Endothelial cell of umbilical vein (primary cell): Measurements from ENCODE around the gene MAN2A1. TPM values are rescaled to one million over a fixed set of nuclear protein-coding genes. Genes with fewer than 3 reads are reported as not detected.

Experiments used
- BruUV-seq: library from RNA; stranded (reverse); fragments of 400-500 nt; replicated peaks from 2 replicates; lab custom pipeline; 2021; lab: Mats Ljungman, UMichigan
- CTCF ChIA-PET: fragments of 300-600, 350-600 bp; sonication (Branson Sonifier 250); formaldehyde crosslinking; loops from one replicate; lab custom pipeline; 2021; ENCODE audit warnings: antibody characterized with exemption, inconsistent platforms; lab: Charles Lee
- POLR2A ChIA-PET: fragments of 300-600, 350-600 bp; sonication (Branson Sonifier 250); formaldehyde crosslinking; loops from one replicate; lab custom pipeline; 2021; ENCODE audit warnings: antibody characterized with exemption, inconsistent platforms; lab: Charles Lee
- DNase-seq: peaks from one replicate; pipeline ENCODE4 v3.0.0-alpha.2; 2011; ENCODE audit warnings: low read depth, low spot score
- FAIRE-seq: peaks from 2 replicates; lab custom pipeline; 2011; peaks lifted over from hg19 to GRCh38; lab: Jason Lieb, UNC
- H2AFZ ChIP-seq: 2 replicates; pipeline ENCODE4 v1.6.0; 2012; ENCODE audit warnings: low read depth, low read length, control low read depth, inconsistent platforms
- H3K27ac ChIP-seq: 2 replicates; pipeline ENCODE4 v1.5.1; 2011; ENCODE audit warnings: low read depth, mild to moderate bottlenecking, control low read depth, low read length, moderate library complexity; ENCODE audit not compliant: insufficient read depth
- H3K27me3 ChIP-seq, 2 experiments: 2 replicates each; pipeline versions ENCODE4 v1.6.0 to v1.6.1; 2011; ENCODE audit warnings: low read length in 2 of 2, mixed read lengths in 1 of 2; ENCODE audit not compliant: control insufficient read depth in 2 of 2, insufficient read depth in 2 of 2
- H3K36me3 ChIP-seq, 2 experiments: 2 replicates in 1 of 2; 3 replicates in 1 of 2; pipeline ENCODE4 v1.5.1; 2011; ENCODE audit warnings: low read length in 2 of 2, mild to moderate bottlenecking in 1 of 2, moderate library complexity in 1 of 2; ENCODE audit not compliant: control insufficient read depth in 2 of 2, insufficient read depth in 2 of 2; ENCODE audit errors: extremely low read depth in 1 of 2
- H3K4me1 ChIP-seq: 3 replicates; pipeline ENCODE4 v1.5.1; 2011; ENCODE audit warnings: mild to moderate bottlenecking, low read length; ENCODE audit not compliant: control insufficient read depth, insufficient read depth; ENCODE audit errors: extremely low read depth
- H3K4me2 ChIP-seq: 2 replicates; pipeline ENCODE4 v1.6.1; 2011; ENCODE audit warnings: low read length, control low read depth, mixed read lengths; ENCODE audit not compliant: insufficient read depth
- H3K4me3 ChIP-seq, 3 experiments: fragments of 200-600 bp in 1 of 3; sonication (generic), shearing (Covaris generic) in 1 of 3; replicated peaks in 1 of 3; 2 replicates each; pipeline ENCODE4 v1.5.1; 2011 to 2016; ENCODE audit warnings: control low read depth in 3 of 3, low read length in 3 of 3, mild to moderate bottlenecking in 2 of 3, inconsistent platforms in 1 of 3, low read depth in 1 of 3, moderate library complexity in 1 of 3; ENCODE audit not compliant: insufficient read depth in 1 of 3
- H3K79me2 ChIP-seq: 2 replicates; pipeline ENCODE4 v1.6.0; 2012; ENCODE audit warnings: low read length, inconsistent platforms; ENCODE audit not compliant: control insufficient read depth, insufficient read depth
- H3K9ac ChIP-seq: replicated peaks from 2 replicates; pipeline ENCODE3; 2011; ENCODE audit warnings: low read length, control low read depth; ENCODE audit not compliant: insufficient read depth; ENCODE audit errors: extremely low read depth
- H3K9me1 ChIP-seq: replicated peaks from 3 replicates; pipeline ENCODE4 v1.6.0; 2011; ENCODE audit warnings: mild to moderate bottlenecking, low read length; ENCODE audit not compliant: control insufficient read depth, insufficient read depth; ENCODE audit errors: extremely low read depth
- H3K9me3 ChIP-seq: replicated peaks from 2 replicates; pipeline ENCODE4 v1.5.1; 2012; ENCODE audit warnings: low read length, inconsistent platforms; ENCODE audit not compliant: control insufficient read depth, insufficient read depth
- H4K20me1 ChIP-seq: replicated peaks from 2 replicates; pipeline ENCODE3; 2011; ENCODE audit warnings: mild to moderate bottlenecking, low read length; ENCODE audit not compliant: control insufficient read depth, insufficient read depth; ENCODE audit errors: extremely low read depth
- EZH2 ChIP-seq: IDR thresholded peaks from 2 replicates; pipeline ENCODE4 v1.6.1; 2012; ENCODE audit warnings: borderline replicate concordance, low read depth, mild to moderate bottlenecking, moderate library complexity, low read length, inconsistent platforms; ENCODE audit not compliant: severe bottlenecking
- FOS ChIP-seq: IDR thresholded peaks from 2 replicates; pipeline ENCODE4 v1.6.1; 2011; ENCODE audit warnings: mild to moderate bottlenecking, low read length, moderate library complexity, borderline replicate concordance; ENCODE audit not compliant: insufficient read depth
- GATA2 ChIP-seq: IDR thresholded peaks from 2 replicates; pipeline ENCODE4 v1.7.0; 2011; ENCODE audit warnings: low read depth, mild to moderate bottlenecking, moderate library complexity, mixed read lengths, low read length; ENCODE audit not compliant: insufficient read length, insufficient read depth
- JUN ChIP-seq: IDR thresholded peaks from 2 replicates; pipeline ENCODE4 v1.6.1; 2011; ENCODE audit warnings: borderline replicate concordance, low read depth; ENCODE audit not compliant: insufficient read length, insufficient read depth
- MAX ChIP-seq: IDR thresholded peaks from 2 replicates; pipeline ENCODE4 v1.6.1; 2011; ENCODE audit not compliant: insufficient read depth, insufficient read length
- MYC ChIP-seq: IDR thresholded peaks from one replicate; pipeline ENCODE4 v1.6.1; 2011; ENCODE audit warnings: mild to moderate bottlenecking, low read depth, low read length
- POLR2A ChIP-seq: IDR thresholded peaks from 2 replicates; pipeline ENCODE4 v1.6.1; 2012; ENCODE audit warnings: low read depth, mild to moderate bottlenecking, control low read depth, low read length
- POLR2AphosphoS5 ChIP-seq: IDR thresholded peaks from 2 replicates; pipeline ENCODE4 v1.6.1; 2012; ENCODE audit warnings: low read depth, mild to moderate bottlenecking, control low read depth, low read length, moderate library complexity; ENCODE audit not compliant: insufficient read depth
- dilution Hi-C: fragments of 300-500 bp; cut with MboI; formaldehyde crosslinking; loops from one replicate; pipeline ENCODE4 v1.15.0; 2019; ENCODE audit warnings: low sequenced_read_pairs; ENCODE audit not compliant: extremely low pct_ligation_motif_present
- intact Hi-C: fragments of 100-400 bp; cut with micrococcal nuclease; formaldehyde crosslinking; loops from one replicate; pipeline ENCODE4 v1.10.0; 2022
- polyA plus RNA-seq, 4 experiments: library from polyadenylated mRNA; depleted of rRNA in 3 of 4; stranded (reverse) in 3 of 4; unstranded in 1 of 4; fragments of >200 nt; gene quantifications; 2 replicates each; pipeline versions ENCODE4 v1.2.1 to v1.2.3, GENCODE V29; 2011 to 2012; ENCODE audit warnings: missing spikeins in 1 of 4
- total RNA-seq: library from RNA; stranded (reverse); gene quantifications from 2 replicates; pipeline ENCODE4 v1.2.3, GENCODE V29; 2021
- TF ChIP-seq, protein P1 (sequence below), 2 donors: IDR thresholded peaks; 1 replicate in 1 of 2; 2 replicates in 1 of 2; pipeline ENCODE4 v1.5.1; 2011; ENCODE audit warnings: low read length in 2 of 2, mild to moderate bottlenecking in 2 of 2, moderate library complexity in 2 of 2, control low read depth in 1 of 2, inconsistent platforms in 1 of 2, low read depth in 1 of 2; ENCODE audit not compliant: insufficient read depth in 1 of 2; ENCODE audit errors: extremely low read depth in 1 of 2

The MAN2A1 gene
- total and polyA plus RNA-seq, 2 donors (not counting 3 experiments of a cell fraction or from before 2014, with no cell fraction given): 20.8 to 54.8 TPM

GRCh38 chr5:109754319-109754718 lies 64.6 kb downstream of the MAN2A1 start:
- intact Hi-C loops (no loop called here), dilution Hi-C loops (no loop called here)
- DNase-seq (no peak), FAIRE-seq (no peak)
- Histone ChIP-seq H3K36me3 (no peaks in the 10 kb centered on the region), H3K79me2 (no peaks in the 10 kb centered on the region), H3K9me1 (no peaks in the 10 kb centered on the region), H3K4me1 (peaks cover 5% of the 10 kb centered on the region), H3K27ac (no peak overlapping the region), H3K4me2 (no peak overlapping the region), H3K4me3 (no peak overlapping the region), H4K20me1 (no peaks in the 10 kb centered on the region), H2AFZ (no peak overlapping the region), H3K9ac (no peak overlapping the region), H3K27me3 (no peaks in the 10 kb centered on the region), H3K9me3 (no peaks in the 10 kb centered on the region)
- ChIA-PET POLR2A (no interaction called here), CTCF (no interaction called here)
- TF ChIP-seq FOS: no peak
- TF ChIP-seq, protein P1, sequence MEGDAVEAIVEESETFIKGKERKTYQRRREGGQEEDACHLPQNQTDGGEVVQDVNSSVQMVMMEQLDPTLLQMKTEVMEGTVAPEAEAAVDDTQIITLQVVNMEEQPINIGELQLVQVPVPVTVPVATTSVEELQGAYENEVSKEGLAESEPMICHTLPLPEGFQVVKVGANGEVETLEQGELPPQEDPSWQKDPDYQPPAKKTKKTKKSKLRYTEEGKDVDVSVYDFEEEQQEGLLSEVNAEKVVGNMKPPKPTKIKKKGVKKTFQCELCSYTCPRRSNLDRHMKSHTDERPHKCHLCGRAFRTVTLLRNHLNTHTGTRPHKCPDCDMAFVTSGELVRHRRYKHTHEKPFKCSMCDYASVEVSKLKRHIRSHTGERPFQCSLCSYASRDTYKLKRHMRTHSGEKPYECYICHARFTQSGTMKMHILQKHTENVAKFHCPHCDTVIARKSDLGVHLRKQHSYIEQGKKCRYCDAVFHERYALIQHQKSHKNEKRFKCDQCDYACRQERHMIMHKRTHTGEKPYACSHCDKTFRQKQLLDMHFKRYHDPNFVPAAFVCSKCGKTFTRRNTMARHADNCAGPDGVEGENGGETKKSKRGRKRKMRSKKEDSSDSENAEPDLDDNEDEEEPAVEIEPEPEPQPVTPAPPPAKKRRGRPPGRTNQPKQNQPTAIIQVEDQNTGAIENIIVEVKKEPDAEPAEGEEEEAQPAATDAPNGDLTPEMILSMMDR (IDR thresholded peaks at IDR 0.05; ENCODE audit: extremely low read depth in 1 of 2, insufficient read depth in 1 of 2, low read depth in 1 of 2, low read length in 2 of 2): no peak
- no peak for TF ChIP-seq MYC
- no peak for TF ChIP-seq POLR2A
- no peak for TF ChIP-seq GATA2
- no peak for TF ChIP-seq EZH2
- TF ChIP-seq POLR2AphosphoS5: no peak
- TF ChIP-seq JUN: no peak
- no peak for TF ChIP-seq MAX
- BruUV-seq: no TSS peak
